ENCODE results near the gene ARPC2.
A peak's percentile ranks its signal among the peaks of the same experiment; 100 is the strongest.
"Not testable (repeated sequence)": the region's sequence is repeated elsewhere in the genome, so short reads cannot be mapped to it uniquely, and the experiment has no call there.

ARPC2 gene

GRCh38 chr2:218216674-218217359, at the start of gene ARPC2:
Gene ARPC2, plus strand, starts transcription at chr2:218217189. Its CDS starts 282 bp downstream, at chr2:218217471.
- peak; percentile 95 for DNase-seq

- DNase-seq: no peak
These were observed 49.0 kb upstream of the ARPC2 start for GRCh38 chr2:218168016-218168415.

- DNase-seq: peak; percentile 37
These were observed 48.1 kb upstream of the ARPC2 start for GRCh38 chr2:218168635-218169462.

- no peak for DNase-seq
These were observed 47.0 kb upstream of the ARPC2 start for GRCh38 chr2:218169757-218170546.

- not testable (repeated sequence) for DNase-seq
These were observed 45.2 kb upstream of the ARPC2 start for GRCh38 chr2:218171744-218172143.

- DNase-seq: no peak
These were observed 44.1 kb upstream of the ARPC2 start for GRCh38 chr2:218172845-218173244.

GRCh38 chr2:218179782-218180181, 37.2 kb upstream of the ARPC2 start:
- no peak for DNase-seq

- DNase-seq: no peak
These were observed 36.4 kb upstream of the ARPC2 start for GRCh38 chr2:218180467-218181114.

- DNase-seq: no peak
These were observed 32.7 kb upstream of the ARPC2 start for GRCh38 chr2:218184331-218184730.

- DNase-seq: peak; percentile 63
These were observed 30.6 kb upstream of the ARPC2 start for GRCh38 chr2:218186355-218186766.

- no peak for DNase-seq
These were observed 30.1 kb upstream of the ARPC2 start for GRCh38 chr2:218186876-218187275.

GRCh38 chr2:218187296-218188015, 29.5 kb upstream of the ARPC2 start:
- no peak for DNase-seq

- DNase-seq: no peak
These were observed 28.5 kb upstream of the ARPC2 start for GRCh38 chr2:218188528-218188927.

- DNase-seq: no peak
These were observed 24.0 kb upstream of the ARPC2 start for GRCh38 chr2:218192902-218193430.

- DNase-seq: no peak
These were observed 23.3 kb upstream of the ARPC2 start for GRCh38 chr2:218193701-218194100.

GRCh38 chr2:218194880-218195279, 22.1 kb upstream of the ARPC2 start:
- DNase-seq: no peak

GRCh38 chr2:218196974-218197373, 20.0 kb upstream of the ARPC2 start:
- DNase-seq: no peak

GRCh38 chr2:218202266-218202665, 14.7 kb upstream of the ARPC2 start:
- peak; percentile 17 for DNase-seq

GRCh38 chr2:218209078-218209477, 7.9 kb upstream of the ARPC2 start:
- no peak for DNase-seq

- DNase-seq: no peak
These were observed 2.9 kb upstream of the ARPC2 start for GRCh38 chr2:218214116-218214515.

- no peak for DNase-seq
These were observed 684 bp upstream of the ARPC2 start for GRCh38 chr2:218216336-218216673.
